Measurements from ENCODE around the gene UBL4A.
"Not testable (repeated sequence)": the region's sequence is repeated elsewhere in the genome, so short reads cannot be mapped to it uniquely, and the experiment has no call there.

DNA sequence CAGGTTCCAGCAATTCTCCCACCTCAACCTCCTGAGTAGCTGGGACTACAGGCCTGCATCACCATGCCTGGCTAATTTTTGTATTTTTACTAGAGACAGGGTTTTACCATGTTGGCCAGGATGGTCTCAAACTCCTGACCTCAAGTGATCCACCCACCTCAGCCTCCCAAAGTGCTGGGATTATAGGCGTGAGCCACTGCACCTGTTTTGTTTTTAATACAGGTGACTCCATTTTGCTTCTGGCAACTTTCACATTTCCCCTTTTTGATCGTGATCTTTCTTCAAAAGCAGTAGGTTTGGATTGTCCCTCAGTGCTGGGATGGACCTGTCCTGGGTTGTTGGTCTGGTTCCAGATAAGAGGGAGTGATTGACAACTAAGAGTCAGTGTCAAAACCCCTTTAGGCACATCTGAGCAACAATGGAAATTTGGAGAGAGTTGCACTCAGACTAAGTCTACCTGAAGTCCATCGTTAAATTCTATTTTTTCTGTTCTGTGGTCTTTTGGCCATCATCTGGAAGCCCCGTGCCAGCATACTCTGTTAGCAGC is 10.2 kb upstream of the UBL4A start:
- TF ChIP-seq, protein P1, sequence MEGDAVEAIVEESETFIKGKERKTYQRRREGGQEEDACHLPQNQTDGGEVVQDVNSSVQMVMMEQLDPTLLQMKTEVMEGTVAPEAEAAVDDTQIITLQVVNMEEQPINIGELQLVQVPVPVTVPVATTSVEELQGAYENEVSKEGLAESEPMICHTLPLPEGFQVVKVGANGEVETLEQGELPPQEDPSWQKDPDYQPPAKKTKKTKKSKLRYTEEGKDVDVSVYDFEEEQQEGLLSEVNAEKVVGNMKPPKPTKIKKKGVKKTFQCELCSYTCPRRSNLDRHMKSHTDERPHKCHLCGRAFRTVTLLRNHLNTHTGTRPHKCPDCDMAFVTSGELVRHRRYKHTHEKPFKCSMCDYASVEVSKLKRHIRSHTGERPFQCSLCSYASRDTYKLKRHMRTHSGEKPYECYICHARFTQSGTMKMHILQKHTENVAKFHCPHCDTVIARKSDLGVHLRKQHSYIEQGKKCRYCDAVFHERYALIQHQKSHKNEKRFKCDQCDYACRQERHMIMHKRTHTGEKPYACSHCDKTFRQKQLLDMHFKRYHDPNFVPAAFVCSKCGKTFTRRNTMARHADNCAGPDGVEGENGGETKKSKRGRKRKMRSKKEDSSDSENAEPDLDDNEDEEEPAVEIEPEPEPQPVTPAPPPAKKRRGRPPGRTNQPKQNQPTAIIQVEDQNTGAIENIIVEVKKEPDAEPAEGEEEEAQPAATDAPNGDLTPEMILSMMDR (IDR thresholded peaks at IDR 0.05; ENCODE audit: insufficient read depth, low read length) = not testable (repeated sequence)
- TF ChIP-seq POLR2AphosphoS5 (IDR thresholded peaks at IDR 0.05; ENCODE audit: low read depth); SPI1 (IDR thresholded peaks at IDR 0.05; ENCODE audit: borderline replicate concordance, low read depth): not testable (repeated sequence)
- TF ChIP-seq, protein P2, sequence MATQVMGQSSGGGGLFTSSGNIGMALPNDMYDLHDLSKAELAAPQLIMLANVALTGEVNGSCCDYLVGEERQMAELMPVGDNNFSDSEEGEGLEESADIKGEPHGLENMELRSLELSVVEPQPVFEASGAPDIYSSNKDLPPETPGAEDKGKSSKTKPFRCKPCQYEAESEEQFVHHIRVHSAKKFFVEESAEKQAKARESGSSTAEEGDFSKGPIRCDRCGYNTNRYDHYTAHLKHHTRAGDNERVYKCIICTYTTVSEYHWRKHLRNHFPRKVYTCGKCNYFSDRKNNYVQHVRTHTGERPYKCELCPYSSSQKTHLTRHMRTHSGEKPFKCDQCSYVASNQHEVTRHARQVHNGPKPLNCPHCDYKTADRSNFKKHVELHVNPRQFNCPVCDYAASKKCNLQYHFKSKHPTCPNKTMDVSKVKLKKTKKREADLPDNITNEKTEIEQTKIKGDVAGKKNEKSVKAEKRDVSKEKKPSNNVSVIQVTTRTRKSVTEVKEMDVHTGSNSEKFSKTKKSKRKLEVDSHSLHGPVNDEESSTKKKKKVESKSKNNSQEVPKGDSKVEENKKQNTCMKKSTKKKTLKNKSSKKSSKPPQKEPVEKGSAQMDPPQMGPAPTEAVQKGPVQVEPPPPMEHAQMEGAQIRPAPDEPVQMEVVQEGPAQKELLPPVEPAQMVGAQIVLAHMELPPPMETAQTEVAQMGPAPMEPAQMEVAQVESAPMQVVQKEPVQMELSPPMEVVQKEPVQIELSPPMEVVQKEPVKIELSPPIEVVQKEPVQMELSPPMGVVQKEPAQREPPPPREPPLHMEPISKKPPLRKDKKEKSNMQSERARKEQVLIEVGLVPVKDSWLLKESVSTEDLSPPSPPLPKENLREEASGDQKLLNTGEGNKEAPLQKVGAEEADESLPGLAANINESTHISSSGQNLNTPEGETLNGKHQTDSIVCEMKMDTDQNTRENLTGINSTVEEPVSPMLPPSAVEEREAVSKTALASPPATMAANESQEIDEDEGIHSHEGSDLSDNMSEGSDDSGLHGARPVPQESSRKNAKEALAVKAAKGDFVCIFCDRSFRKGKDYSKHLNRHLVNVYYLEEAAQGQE (IDR thresholded peaks at IDR 0.05; ENCODE audit: insufficient replicate concordance, low read depth) = not testable (repeated sequence)
